NCI-H2107 treated with DMSO at 0.1 percent for 48 hours (cell line): ENCODE data around the gene ZNF592.
"Not testable (repeated sequence)": the region's sequence is repeated elsewhere in the genome, so short reads cannot be mapped to it uniquely, and the experiment has no call there.

Source experiments
- DNase-seq: peaks from one replicate; lab custom pipeline; 2025; ENCODE audit not compliant: unreplicated experiment; lab: John Stamatoyannopoulos, UW

The ZNF592 gene, protein sequence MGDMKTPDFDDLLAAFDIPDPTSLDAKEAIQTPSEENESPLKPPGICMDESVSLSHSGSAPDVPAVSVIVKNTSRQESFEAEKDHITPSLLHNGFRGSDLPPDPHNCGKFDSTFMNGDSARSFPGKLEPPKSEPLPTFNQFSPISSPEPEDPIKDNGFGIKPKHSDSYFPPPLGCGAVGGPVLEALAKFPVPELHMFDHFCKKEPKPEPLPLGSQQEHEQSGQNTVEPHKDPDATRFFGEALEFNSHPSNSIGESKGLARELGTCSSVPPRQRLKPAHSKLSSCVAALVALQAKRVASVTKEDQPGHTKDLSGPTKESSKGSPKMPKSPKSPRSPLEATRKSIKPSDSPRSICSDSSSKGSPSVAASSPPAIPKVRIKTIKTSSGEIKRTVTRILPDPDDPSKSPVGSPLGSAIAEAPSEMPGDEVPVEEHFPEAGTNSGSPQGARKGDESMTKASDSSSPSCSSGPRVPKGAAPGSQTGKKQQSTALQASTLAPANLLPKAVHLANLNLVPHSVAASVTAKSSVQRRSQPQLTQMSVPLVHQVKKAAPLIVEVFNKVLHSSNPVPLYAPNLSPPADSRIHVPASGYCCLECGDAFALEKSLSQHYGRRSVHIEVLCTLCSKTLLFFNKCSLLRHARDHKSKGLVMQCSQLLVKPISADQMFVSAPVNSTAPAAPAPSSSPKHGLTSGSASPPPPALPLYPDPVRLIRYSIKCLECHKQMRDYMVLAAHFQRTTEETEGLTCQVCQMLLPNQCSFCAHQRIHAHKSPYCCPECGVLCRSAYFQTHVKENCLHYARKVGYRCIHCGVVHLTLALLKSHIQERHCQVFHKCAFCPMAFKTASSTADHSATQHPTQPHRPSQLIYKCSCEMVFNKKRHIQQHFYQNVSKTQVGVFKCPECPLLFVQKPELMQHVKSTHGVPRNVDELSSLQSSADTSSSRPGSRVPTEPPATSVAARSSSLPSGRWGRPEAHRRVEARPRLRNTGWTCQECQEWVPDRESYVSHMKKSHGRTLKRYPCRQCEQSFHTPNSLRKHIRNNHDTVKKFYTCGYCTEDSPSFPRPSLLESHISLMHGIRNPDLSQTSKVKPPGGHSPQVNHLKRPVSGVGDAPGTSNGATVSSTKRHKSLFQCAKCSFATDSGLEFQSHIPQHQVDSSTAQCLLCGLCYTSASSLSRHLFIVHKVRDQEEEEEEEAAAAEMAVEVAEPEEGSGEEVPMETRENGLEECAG (N-terminal part only)

DNA sequence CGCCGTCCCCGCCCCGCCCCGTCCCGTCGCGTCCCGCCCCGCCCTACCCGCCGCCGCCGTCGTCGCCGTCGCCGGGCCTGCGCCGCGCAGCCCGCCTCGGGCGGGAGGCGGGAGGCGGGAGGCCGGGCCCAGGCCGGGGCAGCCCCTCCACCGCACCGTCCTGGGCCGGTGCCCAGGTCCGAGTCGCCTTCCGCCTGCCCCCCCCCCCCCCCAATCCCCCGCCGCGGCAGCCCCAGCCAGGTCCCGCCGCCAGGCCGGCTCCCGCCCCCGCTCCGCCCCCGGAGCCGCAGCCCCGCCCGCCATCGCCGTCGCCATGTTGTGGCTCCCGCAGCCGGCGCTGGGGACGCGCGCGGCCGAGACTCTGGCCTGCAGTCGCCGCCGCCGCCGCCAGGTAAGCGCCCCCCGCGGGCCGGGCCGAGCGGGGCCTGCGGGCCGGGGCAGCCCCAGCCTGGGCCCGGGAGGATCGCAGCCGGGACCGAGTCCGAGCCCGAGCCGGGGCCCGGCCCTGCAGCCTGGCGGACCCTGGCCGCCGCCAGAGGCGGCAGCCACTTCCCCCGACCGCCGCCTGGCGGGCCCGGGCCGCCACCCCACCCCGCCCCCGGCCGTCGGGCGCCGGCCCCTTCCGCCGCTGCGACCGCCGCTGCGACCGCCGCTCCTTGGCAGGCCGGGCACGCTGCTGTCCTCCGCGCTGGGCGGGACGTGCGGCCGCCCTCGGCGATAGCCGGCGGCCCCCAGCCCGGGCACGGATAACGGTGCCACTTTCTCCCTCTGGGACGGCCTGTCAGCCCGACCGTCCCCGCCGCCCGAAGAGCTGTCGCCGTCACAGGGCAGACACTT lies at the start of gene ZNF592:
TSS of gene ZNF592 (plus strand) at position 319 of the 837 bp plus-strand sequence. CDS start 34,084 bp downstream, outside the sequence.
- DNase-seq = no peak

DNA sequence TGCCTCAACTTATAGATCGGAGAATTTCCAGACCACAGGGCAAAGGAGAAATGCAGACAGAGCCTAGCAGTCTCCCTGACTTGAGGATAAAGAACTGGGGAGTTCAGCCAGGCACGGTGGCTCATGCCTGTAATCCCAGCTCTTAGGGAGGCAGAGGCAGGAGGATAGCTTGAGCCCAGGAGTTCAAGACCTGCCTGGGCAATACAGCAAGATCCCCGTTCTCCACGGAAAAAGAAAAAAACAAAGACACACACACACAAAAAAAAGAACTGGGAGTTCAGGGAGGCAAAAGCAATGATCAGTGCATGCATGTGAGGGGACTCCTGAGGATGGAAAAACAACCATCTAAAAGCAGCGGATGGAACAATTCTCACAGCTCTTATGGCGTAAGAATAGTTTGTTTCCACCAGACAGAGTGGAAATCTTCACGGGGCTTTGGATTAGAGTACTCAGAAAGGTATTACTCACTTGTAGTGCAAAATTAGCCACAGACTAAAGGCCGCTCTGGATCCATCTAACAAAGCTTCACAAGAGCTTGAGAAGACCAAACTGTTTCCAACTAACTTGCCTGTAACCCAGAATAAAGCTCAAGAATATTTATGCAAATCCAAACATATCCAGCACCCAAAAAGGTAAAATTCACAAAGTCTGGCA lies 48.7 kb upstream of the ZNF592 start:
- no peak for DNase-seq

DNA sequence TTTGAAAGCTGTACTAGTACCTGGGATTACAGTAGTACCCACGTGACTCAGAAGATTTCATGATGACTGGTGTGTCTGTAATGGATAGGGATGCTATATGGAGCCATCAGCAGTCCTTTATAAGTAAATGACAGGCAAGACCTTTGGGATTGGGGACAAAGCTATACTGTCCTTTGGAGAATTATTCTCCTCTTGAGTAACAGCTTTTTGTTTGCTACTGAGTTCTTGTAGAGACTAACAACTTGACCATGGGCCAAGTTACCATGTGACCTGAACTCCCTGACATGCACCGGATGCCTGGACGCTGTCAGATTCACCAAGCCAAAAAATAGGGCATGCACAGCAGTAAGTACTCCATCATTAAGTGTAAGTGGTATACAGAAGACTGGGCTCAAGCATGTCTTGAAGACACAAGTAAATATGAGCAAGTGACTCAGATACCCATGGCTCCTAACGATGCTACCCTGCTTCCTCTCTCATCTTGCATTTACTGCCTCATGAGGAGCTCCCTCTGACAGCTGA lies 45.4 kb upstream of the ZNF592 start:
- no peak for DNase-seq

DNA sequence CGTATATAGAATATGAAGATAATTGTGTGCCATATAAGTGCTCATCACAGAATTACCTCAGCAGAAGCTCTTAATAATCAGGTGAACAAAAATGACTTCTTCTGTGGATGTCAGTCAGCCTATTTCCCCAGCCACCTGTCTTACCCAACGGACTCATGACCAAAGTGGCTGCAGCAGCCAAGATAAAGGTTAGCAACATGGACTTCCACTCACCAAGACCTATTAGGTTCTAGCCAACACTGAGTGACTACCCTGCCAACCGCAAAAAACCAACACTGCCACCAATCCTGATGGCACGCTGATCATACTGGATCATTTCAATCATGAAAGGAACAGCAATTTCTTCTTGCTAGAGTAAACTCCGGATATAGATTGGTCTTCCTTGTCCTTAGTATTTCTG lies 44.6 kb upstream of the ZNF592 start:
- no peak for DNase-seq

DNA sequence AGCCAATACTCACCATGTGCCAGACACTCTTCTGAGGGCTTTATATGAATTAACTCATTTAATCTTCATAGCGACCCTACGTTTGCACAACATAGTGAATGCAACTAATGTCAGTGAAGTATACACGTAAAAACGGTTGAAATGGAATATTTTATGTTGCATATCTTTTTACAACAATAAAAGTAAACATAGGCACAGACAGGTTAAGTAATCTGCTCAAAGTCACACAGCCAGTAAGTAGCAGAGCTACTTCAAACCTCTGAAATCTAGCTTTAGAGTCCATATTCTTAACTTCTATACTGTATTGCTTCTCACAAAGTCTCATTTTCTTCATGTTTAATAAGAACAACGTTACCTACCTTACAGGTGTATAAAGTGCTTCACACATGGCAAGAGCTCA lies 34.0 kb upstream of the ZNF592 start:
- DNase-seq = no peak

DNA sequence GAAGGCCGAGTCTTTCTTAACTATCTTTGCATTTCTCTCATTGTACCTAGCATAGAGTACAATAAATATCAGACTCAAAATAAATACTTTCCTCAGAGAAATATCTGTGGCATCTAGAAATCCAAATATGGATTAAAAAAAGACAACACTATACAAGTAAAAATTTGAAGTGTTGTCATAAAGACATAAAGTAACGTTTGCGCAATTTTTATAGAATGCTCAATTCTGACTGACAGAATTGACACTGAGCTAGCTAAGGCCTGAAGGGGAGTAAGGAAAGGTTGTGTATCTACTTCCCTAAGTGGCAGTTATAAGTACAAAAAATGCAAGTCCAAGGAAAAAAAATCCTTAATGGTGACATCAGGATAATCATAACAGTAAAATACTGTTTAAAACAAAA lies 33.6 kb upstream of the ZNF592 start:
- DNase-seq = no peak

DNA sequence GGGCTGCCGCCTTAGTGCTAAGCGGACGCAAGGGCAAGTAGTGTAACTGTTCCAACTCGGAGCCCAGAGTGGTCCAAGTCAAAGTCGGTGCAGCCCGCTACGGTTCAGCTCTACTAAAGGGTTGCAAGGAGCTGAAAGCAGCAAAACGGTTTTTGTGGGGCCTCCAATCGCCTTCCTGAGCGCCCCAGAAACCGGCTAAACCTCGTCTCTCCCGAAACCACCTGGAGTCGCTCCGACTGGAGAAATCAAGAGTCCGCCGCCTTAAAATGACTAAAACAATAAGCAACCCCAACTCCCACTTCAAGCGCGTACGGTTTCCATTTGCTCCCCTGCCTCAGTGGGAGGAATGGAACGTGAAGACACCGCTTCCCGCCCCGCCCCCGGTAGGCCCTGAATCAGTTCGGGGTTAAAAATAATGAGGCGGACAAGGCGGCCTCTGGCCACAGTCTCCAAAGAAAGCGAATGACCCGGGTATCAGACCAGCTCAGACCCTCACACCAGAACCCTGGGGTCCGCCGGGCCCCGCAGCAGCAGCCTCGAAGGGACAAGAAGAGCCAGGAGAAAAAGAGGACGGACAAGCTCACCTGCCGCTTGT lies 32.9 kb upstream of the ZNF592 start:
- DNase-seq = no peak

DNA sequence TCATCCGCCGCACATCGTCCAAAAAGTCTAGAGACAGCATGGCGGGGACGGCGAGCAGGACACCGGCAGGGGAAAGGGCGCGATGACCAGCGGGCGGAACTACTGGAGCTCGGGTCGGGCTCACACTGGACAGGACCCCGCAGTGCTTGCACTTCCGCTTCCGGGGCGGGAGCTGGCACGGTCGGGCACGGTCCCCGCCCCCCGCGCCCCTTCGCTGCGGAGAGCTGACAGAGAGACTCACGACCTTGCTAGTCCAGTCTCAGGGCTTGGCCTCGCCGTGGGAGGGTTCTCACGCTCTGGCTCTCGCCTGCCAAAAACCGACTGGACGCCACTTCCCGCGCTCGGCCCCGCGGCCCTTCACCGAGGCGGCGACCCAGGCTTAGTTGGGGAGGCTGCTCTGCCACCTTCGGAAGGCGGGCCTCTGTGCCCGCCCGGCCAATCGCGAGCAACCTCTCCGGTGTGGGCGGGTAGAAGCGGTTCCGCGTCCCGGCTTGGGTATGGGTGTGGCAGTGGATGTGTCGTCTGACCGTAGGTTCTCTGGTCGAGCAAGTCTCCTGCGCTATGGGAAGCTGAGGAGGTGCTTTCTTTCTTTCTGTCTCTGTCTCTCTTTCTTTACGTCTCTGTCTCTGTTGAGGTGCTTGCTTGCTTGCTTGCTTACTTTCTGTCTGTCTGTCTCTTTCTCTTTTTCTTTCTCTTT lies 32.2 kb upstream of the ZNF592 start, which contains the start of gene SEC11A:
TSS of gene SEC11A (minus strand) at position 104 of the 697 bp plus-strand sequence. CDS start at position 40, 64 bp downstream.
- peak; percentile 60 for DNase-seq

DNA sequence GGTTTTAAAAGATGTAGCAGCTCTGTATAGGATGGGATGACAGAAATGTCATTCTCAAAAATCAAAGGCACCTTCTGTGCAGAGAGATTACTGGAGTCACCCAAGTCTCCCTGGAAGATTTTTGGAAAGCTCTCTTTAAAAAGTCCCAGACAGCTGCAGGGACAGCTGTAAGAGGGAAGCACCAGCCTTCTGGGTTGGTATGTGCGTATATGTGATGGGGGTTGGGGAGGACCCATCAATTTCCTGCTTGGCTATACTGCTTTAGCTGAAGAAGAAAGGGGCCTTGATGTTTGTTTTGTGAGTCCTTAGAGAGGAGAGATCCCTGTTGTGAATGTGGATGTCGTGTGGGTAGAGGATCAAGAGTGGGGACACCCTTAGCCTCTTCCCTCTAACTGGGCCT lies 27.0 kb upstream of the ZNF592 start:
- no peak for DNase-seq

DNA sequence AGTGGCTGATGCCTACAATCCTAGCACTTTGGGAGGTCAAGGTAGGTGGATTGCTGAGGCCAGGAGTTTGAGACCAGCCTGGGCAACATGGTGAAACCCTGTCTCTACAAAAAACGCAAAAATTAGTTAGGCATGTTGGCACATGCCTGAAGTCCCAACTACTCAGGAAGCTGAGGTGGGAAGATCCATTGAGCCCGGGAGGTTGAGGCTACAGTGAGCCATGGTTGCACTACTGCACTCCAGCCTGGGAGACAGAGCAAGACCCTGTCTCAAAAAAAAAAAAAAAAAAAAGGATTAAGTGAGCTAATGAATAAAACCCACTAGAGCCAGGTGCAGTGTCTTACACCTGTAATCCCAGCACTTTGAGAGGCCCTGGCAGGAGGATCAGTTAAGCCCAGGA lies 25.8 kb upstream of the ZNF592 start:
- DNase-seq = no peak

DNA sequence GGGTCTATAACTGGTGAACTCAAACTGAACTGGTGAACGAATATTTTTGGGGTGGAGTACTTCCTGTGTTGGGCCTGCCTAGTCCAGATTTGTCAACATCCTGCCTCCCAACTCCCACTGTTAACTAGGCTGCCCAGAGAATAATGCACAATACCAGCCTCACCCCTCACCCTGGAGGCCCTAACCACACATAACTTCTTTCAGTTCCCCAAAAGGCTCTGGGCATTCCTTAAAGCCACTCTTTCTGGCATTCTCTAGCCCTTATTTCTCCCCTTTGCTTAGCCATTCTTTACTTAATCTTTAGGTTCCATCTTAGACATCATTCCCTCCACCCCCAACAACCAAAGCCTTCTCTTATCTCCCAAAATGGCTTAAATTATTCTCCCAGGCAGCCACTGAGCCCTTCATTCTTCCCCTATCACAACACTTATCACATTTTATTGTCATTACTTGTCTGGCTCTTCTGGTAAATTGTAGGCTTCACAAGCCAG lies 23.3 kb upstream of the ZNF592 start:
- no peak for DNase-seq

DNA sequence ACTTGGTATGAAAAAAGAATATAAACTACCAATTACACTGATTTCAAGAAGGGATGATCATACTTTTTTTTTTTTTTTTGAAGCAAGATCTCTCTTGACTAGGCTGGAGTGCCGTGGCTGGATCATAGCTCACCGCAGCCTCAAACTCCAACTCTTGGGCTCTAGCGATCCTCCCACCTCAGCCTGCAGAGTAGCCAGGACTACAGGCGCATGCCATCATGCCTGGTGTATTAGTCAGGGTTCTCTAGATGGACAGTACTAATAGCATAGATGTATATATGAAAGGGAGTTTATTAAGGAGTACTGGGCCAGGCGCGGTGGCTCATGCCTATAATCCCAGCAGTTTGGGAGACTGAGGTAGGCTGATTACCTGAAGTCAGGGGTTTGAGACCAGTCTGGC lies 21.0 kb upstream of the ZNF592 start:
- no peak for DNase-seq

DNA sequence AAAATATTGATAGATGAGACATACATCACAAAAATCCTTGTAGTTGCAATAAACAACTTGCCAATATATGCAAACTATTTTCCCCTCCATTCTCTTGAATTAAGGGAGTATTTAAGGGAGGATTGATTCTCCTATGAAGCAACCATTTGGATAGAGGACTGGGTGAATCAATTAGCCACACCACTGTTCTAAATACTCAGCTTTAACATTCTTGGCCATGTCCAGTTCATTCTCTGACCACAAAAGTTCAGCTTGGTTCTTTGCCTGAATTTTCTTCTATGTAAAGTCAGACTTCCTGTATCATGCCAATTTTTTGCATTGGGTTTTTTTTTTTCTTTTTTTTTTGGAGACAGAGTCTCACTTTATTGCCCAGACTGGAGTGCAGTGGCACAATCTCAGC lies 16.6 kb upstream of the ZNF592 start:
- DNase-seq = no peak

DNA sequence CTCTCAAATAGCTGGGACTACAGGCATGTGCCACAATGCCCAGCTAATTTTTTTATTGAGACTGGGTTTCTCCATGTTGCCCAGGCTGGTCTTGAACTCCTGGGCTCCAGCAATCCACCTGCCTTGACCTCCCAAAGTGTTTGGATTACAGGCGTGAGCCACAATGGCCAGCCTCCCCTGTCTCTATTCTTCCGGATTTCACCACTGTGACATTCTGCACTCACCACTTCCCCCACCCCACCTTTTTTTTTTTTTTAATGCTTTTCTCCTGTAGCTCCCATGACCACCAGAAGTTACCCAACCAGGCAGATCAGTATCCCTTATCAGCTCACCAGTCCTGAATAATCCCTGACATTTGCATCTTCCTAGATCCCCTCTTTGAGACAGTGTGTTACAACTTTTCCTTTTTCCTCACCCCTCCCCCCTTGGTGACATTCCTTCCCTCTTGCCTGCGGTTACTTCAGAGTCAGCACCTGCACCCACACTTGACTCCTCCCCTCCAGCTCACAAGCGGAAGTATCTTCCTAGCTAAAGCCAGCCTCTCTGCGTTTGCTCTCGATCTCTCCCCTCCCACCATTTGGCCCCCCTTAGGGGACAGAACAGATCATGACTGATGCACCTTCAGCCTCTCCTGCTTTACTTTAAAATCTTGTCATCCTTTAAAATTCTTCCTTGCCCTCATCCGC lies 13.5 kb upstream of the ZNF592 start:
- DNase-seq = peak; percentile 66

DNA sequence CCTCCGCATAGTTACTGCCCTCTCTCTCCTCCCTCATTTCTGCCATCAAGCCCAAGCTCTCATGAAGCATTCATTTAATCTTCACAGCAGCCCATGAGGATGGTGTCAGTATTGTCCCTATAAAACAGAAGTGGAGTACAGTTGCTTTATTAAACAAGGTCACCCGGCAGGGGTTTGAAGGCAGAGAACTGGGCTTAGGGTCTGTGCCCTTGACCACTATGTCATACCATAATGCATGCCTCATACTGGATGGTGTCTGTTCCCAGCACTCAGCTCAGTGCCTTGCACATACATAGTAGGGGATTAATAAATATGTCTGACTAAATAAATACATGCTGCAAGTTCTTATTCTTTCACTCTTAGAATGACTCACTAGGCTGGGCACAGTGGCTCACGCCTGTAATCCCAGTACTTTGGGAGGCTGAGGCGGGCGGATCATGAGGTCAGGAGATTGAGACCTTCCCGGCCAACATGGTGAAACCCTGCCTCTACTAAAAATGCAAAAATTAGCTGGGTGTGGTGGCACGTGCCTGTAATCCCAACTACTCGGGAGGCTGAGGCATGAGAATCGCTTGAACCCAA lies 12.8 kb upstream of the ZNF592 start:
- not testable (repeated sequence) for DNase-seq

DNA sequence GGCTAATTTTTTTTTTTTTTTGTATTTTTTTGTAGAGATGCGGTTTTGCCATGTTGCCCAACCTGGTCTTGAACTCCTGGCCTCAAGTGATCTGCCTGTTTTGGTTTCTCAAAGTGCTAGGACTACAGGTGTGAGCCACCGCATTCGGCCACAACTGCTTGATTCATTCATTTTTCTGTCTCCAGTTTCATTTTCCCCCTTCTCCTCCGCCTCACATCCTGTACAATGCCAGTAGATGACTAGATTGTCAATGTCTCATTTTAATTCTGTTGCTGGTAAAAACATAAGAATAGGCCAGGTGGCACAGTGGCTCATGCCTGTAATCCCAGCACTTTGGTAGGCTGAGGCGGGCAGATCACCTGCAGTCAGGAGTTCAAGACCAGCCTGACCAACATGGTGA lies 12.0 kb upstream of the ZNF592 start:
- DNase-seq = no peak

DNA sequence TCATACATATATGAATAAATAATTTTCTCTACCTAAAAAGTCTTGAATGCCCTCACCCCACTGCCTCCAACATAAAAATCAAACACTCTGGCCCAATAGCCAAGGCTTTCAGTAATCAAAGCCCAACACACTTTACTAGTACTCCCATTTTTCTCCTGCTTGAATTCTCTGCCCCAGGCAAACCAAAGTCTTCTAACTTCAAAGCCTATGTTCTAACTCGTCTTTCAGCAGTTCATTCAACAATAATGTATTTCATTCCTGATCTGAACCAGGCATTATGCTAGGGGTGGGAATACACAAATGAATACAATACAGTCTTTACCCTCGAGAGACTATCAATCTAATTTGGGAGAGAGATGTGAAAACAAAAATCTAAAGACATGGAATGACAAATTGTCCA lies 11.4 kb upstream of the ZNF592 start:
- no peak for DNase-seq

DNA sequence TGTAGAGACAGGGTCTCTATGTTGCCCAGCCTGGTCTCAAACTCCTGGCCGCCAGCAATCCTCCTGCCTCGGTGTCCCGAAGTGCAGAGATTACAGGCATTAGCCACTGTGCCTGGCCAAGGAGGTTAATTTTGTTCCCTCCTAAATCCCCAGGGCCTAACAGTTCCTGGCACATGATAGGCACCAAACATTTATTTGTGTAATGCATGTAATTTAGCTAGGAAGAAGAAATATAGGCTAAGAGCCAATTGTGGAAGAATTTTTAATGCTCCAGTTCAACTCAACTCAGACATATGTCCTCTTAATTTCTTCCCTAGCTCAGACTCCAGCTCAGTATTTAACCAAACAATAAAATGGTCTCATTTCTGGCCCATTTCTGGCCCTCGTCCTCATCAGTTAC lies 7.7 kb upstream of the ZNF592 start:
- DNase-seq = no peak
